CD4-positive, alpha-beta T cell treated with Interferon gamma for 1 hour (primary cell): ENCODE data around the gene TRAPPC6A.

ENCODE experiments used
- DNase-seq: peaks from one replicate; pipeline ENCODE4 v3.0.0-alpha.2; 2020

Gene TRAPPC6A, protein sequence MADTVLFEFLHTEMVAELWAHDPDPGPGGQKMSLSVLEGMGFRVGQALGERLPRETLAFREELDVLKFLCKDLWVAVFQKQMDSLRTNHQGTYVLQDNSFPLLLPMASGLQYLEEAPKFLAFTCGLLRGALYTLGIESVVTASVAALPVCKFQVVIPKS

DNA sequence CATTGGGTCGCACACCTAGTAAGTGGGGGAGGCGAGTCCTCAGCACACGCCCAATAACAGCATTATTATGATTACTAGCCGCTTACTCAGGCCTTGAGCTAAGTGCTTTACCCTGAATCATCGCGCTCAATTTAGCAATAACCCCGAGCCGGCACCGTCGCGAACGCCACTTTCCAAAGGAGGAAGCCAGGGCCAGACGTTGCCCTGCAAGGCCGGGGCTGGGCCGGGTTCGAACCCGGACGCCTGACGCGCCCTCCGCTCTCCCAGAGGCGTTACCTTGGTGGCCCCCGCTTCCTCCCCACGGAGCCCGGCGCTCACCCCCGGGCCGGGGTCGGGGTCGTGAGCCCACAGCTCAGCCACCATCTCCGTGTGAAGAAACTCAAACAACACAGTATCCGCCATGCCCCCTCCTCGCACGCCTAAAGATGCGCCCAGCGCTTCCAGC, at the start of gene TRAPPC6A:
Gene TRAPPC6A (minus strand): TSS at position 421 of the 445 bp plus-strand sequence. CDS start 19 bp downstream, at position 402.
- DNase-seq: no peak

DNA sequence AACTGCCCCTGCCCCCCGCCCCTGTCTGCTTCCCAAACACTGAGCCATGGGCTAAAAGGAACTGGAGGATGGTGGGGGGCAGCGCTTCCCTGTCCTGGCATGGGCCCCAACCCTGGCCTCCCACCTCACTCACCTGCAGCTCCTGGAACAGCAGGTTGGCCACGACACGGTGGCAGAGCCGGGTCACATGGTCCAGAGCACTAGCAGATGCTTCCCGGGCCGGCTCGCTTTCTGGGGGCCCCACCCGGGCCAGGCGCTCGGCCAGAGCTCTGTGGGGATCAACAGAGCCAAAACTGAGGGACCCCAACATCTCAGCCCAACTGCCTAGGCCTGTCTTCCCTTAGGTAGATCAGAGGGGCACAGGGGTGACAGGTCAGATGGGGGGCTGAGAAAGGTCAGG, 46.6 kb upstream of the TRAPPC6A start:
- no peak for DNase-seq

DNA sequence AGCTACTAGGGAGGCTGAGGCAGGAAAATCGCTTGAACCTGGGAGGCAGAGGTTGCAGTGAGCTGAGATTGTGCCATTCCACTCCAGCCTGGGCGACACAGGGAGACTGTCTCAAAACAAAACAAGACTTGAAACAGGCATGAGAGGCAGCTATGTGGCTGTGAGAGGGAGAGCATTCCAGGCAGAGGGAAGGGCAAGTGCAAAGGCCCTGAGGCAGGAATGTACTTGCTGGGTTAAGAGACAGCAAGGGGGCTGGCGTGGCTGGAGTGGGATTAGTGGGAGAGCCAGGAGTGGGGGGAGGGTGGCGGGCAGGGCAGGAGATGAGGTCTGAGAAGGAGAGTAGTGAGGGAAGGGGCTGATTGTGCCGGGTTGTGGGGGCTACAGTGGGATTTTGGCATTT, 45.8 kb upstream of the TRAPPC6A start:
- DNase-seq: no peak

DNA sequence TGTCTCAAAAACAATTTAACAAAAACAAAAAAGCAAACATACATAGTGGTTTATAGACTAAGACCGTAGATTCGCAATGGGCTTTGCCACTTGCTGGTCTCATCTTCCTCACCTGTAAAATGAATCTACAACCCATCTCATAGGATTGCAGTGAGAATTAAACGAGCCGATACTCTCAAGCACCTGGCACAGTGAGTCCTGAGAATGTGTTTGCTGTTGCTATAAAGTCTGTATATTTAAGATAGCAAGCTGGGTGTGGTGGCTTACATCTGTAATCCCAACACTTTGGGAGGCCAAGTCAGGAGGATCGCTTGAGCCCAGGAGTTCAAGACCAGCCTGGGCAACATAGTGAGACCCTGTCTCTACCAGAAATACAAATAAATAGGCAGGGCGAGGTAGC, 44.7 kb upstream of the TRAPPC6A start:
- DNase-seq: no peak

DNA sequence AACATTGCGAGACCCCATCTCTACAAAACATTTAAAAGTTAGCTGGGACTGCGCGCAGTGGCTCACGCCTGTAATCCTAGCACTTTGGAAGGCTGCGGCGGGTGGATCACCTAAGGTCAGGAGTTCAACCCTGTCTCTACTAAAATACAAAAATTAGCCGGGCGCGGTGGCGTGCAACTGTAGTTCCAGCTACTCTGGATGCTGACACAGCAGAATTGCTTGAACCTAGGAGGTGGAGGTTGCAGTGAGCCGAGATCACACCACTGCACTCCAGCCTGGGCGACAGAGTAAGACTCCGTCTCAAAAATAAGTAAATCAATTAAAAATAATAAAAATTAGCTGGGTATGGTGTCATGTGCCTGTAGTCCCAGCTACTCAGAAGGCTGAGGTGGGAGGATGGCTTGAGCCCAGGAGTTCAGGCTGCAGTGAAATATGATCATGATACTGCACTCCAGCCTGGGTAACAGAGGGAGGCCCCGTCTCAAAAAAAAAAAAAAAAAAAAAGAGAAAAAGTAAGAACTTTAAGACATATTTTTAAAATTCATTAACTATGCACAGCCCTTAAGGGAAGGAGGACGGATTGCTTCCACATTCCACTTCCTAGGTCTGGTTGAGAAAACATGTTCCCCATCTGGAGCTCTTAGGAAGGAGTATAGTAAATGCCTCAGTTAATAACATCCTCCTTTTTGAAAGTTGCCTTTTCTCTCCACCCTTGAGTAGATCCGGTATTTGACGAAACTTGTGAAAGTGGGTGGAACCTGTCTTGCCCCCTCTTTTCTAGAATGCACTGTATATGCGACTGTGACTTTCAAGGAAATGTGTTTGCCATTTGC, 41.1 kb upstream of the TRAPPC6A start:
- no peak for DNase-seq

DNA sequence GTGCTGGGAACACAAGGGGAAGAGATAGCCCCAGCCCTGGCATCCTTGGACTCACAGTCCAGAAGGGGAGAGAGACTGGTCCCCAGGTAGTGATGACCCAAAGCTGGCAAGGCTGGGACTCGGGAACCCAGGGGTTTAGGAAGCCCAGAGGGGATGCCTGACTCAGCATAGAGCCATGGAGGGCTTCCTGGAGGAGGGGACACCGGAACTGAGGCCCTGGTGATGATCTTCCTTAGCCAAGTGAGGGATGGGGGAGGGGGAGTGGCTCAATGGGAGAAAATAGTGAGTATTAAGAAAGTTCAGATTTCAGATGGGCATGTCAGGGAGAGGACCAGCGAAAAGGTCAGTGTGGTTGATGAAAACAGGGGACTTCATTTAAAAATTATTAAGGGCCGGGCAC, 40.4 kb upstream of the TRAPPC6A start:
- DNase-seq: no peak

DNA sequence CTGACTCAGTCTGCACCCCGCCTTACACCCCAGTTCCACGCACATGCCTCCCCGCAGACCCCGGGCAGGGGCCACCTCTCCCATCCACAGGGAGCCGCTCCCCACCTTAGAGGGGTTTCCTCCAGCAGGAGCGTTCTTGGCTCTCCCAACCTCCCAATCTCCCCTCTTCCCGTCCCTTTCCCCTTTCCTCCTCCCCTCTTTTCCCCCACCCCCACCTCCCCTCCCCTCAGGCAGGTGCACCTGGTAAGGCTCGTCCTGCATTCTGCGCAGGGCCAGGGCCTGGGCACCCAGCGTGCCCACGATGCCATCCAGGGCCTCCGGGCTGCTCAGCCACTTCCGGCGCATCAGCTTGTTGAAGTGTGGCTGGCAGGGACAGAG, 39.9 kb upstream of the TRAPPC6A start:
- no peak for DNase-seq

DNA sequence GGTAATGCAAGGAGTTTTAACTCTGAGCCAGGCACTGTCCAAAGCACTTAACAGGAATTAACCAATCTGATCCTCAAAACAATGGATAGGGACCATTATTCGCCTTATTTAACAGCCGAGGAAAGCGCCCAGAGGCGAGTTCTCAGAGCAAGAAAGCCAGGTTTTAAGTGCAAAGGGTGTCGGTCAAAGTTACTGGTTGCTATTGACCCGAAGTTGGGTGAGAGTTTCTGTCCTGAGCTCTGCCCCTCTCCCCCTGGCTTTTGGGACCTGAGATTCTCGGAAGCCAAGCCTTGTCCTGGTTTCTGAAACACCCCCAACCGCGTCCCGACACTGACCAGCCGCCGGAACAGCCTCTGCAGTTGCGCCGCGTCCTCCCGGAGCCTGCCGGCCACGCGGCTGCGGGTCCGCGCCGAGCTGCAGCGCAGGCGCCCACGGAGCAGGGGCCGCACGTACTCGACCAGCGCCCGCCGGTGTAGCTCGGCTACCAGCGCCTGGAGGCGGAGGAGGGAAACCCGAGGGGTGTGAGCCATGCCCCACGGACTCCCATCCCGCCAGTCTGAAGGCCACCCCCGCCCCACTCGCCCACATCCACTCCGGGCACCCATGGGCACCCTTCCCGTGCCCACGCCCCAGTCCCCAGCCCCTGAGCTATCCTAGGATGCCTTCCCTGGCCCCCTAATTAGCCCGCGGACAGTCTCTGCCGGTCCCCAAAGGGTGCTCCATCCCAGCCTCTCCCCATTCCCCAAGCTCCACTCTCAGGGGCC, 39.3 kb upstream of the TRAPPC6A start:
- DNase-seq: no peak

DNA sequence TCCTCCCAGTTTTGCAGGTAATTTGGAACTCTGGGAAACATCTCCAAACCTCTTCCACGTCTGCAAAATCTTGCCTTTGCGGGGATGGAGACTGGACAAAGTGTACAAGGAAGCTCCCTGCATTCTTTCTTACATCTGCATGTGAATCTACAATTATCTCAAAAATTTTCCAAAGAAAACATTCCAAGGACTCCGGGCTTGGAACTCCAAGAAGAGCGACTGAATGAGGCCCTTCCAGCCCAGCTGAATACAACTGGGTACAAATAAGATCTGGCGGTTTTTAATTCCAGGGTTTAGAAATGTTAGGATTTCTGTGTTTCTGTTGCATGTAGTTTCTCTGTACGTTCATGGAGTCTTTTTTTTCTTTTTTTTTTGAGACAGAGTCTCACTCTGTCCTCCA, 38.6 kb upstream of the TRAPPC6A start:
- DNase-seq: no peak

DNA sequence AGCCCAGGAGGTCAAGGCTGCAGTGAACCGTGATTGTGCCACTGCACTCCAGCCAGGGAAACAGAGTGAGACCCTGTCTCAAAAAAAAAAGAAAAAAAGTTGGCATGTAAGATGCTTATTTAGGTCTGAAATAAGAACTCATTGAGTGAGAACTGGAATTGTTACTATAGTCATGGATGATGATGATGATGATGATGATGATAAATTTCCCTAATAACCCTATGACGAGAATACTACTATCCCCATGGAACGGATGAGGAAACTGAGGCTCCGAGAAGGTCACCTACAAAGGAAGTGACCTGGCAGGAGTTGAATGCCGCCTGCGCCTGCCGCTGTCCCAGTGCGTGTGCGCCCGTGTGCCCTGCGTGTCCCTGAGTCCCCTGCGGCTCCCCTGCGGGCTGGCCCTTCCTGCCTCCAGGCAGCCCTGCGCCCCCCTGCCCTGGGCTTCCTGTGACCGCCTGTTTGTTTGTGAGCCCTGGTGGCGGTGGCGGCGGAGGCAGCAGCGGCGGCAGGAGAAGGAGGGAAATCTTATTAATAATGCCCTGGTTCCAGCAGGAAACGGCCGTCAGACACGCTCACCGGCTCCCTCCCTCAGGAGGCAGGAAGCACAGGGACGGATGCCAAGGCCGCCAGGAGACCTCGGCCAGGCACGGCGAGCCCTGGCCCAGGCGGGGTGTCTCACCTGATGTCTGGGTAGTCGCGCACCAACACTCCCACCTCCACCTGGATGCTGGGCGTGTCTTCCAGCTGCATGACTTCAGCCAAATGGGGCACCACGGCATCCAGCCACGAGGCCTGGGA, 37.6 kb upstream of the TRAPPC6A start:
- DNase-seq: no peak

DNA sequence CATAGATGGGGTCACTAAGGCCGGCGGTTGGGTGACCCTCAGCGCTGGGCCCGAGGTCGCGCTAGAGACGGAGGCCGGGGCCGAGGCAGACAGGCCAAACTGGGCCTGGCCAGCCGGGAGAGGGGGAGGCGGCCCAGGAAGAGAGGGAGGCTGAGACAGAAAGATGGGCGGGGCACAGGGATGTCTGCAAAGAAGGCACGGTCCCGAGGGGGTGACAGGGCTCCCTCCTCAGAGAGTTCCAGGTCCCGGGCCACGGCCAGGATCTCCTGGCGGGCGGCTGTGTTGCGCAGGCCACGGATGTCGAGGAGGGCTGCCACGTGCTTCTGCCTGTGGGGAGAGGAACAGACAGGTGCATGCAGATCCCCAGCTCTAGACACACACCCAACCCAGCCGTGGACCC, 35.0 kb upstream of the TRAPPC6A start:
- no peak for DNase-seq

DNA sequence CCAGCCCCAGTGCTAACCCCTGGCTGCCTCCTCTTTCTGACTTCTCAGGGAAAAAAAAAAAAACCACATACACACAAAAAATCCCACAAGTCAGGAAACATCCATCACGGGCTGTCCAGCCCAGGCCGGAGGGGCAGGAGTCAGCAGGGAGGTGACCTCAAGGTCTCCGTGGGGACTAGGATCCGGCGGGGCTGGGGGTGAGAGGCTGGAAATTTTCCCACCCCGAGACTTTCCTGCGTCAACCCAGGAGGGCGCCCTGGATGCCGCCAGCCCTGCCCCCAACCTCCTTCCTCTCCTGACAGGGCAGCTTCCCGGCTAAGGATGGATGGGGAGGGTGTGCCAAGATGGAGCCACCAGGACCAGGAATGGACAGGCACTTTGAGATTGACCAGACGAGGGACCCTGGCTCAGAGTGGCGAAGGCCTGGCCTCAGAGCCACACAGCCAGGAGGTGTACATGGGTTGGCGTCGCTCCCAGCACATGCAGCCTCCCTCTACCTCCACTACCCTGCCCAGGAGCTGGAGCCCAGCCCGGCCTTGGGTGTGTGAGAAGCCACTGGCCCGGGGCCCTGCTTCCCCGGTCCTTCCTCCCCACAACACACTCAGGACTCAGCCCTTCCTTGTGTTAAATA, 33.8 kb upstream of the TRAPPC6A start:
- no peak for DNase-seq

DNA sequence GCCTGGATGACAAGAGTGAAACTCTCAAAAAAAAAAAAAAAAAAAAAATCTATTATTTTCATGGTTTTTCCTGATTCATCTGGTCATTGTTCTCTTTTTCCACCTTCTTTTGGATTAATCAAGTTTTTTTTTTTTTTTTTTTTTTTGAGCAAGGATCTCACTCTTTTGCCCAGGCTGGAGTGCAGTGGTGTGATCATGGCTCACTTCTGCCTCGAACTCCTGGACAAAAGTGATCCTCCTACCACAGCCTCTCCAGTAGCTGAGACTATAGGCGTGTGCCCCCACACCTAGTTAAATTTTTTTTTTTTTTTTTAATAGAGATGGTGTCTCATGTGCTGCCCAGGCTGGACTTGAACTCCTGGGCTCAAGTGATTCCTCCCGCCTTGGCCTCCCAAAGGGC, 28.3 kb upstream of the TRAPPC6A start:
- DNase-seq: no peak

DNA sequence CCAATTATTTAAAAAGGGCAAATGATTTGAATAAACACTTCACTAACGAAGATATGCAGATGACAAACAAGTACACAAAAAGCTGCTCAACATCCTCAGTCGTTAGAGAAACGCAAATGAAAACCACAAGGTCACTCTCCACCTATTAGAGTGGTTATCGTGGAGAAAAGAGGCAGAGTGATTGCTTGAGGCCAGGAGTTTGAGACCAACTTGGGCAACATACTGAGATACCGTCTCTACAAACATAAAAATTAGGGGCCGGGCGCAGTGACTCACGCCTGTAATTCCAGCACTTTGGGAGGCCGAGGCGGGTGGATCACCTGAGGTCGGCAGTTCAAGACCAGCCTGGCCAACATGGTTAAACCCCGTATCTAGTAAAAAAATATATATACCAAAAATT, 27.8 kb upstream of the TRAPPC6A start:
- DNase-seq: no peak

DNA sequence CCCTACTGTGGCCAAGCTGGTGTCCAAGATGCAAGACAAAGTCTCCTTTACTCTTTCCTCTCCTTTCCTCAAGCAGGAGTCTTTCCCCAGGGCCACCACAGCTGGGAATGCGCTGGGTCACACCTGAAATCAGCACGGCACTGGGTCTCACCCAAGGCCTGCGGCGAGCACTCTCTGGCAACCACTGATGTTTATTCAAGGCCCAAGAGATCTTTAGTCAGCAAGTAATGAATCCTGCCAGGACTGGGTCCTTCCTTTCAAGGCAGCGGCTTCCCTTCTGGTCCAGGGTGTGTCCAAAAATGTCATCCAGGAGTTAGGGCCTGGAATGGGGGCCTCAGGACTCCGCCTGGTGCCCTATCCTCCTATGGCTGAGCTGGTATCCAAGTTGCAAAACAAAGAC, 24.6 kb upstream of the TRAPPC6A start:
- DNase-seq: no peak

DNA sequence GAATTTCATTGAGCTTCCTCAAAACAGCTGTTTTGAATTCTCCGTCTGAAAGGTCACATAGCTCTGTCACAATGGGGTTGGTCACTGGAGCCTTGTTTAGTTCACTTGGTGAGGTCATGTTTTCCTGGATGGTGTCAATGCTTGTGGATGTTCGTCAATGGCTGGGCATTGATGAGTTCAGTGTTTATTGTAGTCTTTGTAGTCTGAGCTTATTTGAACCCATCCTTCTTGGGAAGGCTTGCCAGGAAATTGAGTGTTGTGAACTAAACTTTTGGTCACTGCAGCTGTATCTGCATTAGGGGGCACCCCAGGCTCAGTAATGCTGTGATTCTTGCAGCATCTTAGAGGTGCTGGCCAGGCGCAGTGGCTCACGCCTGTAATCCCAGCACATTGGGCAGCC, 22.5 kb upstream of the TRAPPC6A start:
- DNase-seq: no peak

DNA sequence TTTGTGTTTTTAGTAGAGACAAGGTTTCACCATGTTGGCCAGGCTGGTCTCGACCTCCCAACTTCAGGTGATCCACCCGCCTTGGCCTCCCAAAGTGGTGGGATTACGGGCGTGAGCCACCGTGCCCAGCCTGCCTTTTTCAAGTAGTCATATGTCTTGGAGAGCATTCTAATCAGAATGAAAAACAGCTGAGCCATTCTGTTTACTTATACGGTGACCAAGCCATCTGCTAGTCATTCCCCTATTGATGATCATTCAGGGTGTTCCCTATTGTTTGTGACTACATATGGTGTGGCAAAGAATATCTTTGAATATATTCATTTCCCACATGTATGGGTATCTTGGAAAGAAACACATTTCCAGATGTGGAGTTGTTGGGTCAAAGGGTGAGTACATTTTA, 17.7 kb upstream of the TRAPPC6A start:
- no peak for DNase-seq

DNA sequence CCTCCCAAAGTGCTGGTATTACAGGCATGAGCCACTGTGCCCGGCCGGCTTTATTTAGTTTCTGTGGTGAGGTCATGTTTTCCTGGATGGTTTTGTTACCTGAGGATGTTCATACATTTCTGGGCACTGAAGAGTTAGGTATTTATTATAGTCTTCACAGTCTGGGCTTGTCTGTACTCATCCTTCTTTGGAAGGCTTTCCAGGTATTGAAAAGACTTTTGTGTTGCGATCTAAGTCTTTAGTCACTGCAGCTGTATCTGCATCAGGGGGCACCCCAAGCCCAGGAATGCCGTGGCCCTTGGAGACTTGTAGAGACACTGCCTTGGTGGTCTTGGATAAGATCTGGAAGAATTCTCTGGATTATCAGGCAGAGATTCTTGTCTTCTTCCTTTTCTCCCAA, 13.3 kb upstream of the TRAPPC6A start:
- no peak for DNase-seq

DNA sequence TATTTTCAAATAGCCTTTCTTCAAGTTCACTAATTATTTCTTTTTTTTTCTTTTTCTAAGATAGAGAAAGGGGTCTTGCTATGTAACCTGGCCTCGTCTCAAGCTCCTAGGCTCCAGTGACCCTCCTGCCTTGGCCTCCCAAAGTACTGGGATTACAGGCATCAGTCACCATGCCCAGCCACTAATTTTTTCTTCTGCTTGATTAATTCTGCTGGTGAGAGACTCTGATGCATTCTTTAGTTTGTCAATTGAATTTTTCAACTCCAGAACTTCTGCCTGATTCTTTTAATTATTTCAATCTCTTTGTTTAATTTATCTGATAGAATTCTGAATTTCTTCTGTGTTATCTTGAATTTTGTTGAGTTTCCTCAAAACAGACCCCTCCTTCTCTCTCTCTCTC, 11.9 kb upstream of the TRAPPC6A start:
- no peak for DNase-seq

DNA sequence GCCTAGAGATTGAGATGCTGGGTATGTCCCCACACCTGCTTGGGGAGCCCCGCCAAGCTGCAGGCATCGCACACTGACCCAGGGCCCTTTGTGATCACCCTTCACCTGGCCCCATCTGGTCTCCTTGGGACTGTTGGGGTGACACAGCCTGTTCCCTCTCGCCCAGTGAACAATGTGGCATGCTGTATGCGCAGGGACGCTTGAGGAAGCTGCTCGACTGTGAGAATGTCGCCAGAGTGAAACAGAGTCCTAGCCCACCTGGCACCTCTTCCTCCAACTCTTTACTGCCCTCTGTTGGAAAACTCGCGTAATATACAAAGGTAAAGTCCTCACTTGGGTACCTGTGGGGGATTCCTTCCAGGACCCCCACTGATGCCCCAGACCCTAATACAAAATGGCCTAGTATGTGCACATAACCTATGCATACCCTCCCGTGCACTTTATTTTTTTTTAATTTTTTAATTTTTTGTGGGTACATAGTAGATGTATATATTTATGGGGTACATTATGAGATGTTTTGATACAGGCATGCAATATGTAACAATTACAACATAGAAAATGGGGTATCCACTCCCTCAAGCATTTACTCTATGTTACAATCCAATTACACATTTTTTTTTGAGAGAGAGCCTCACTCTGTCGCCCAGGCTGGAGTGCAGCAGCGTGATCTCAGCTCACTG, 9.5 kb upstream of the TRAPPC6A start:
- DNase-seq: no peak

DNA sequence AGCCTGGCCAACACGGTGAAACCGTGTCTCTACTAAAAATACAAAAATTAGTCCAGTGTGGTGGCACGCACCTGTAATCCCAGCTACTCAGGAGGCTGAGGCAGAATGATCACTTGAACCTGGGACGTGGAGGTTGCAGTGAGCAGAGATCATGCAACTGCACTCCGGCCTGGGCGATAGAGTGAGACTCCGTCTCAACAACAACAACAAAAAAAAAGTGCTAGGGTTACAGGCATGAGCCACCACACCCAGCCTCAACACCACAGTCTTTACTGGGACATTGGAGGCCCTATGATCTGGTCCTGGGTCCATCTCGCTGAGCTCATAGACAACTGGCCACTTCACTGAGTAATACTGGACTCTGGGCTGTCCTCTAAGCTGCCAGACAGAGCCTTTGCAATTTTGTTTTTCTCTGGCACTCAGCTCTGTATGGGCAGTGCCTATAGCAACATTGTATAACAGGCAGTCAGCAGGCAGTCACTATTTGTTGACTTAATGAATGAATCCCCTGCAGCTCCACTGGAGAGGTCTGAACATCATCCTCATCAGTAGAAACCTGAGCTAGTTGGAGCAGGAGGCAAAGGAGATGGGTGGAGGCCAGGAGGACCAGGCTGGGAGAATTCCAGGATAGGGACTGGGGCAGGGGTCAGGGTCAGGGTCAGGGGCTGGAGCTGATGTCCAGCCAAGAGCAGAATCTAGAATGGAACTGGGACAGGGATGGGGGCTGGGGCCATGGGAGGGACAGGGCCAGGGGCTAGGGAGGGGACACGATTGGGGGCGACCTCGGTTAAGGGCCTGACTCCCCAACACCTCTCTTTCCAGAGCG, 8.7 kb upstream of the TRAPPC6A start:
- DNase-seq: no peak
